Dedifferentiated amniotic fluid mesenchymal stem cell (primary cell): ENCODE results near the gene IFI27.
"Not testable (repeated sequence)": the region's sequence is repeated elsewhere in the genome, so short reads cannot be mapped to it uniquely, and the experiment has no call there.

Experiments used
- DNase-seq: peaks from one replicate; pipeline ENCODE4 v3.0.0-alpha.2; 2016; ENCODE audit errors: extremely low spot score

IFI27 gene

GRCh38 chr14:94110552-94111181 lies at the start of gene IFI27:
IFI27 (plus strand) TSS chr14:94110736.
- no peak for DNase-seq

- DNase-seq = peak; percentile 37
Measured at GRCh38 chr14:94062344-94062940, 48.1 kb upstream of the IFI27 start.

GRCh38 chr14:94066089-94066676 lies 44.4 kb upstream of the IFI27 start:
- DNase-seq = no peak

- DNase-seq = not testable (repeated sequence)
Measured at GRCh38 chr14:94072076-94072475, 38.5 kb upstream of the IFI27 start.

DNA sequence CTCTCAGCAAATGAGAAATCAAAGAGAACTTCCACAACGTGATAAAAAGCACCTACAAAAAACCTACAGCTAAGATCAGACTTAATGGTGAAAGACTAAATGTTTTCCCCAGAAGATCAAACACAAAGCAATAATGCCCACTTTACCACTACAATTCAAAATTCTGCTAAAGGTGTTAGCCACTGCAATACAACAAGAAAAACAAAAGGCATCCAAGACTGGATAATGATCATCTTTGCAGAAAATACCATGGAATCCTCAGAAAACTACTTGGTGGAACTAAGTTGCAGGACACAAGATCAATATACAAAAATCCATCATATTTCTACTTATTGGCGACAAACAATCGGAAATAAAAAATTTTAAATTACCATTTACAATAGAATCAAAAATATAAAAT lies 36.0 kb upstream of the IFI27 start:
- no peak for DNase-seq

DNA sequence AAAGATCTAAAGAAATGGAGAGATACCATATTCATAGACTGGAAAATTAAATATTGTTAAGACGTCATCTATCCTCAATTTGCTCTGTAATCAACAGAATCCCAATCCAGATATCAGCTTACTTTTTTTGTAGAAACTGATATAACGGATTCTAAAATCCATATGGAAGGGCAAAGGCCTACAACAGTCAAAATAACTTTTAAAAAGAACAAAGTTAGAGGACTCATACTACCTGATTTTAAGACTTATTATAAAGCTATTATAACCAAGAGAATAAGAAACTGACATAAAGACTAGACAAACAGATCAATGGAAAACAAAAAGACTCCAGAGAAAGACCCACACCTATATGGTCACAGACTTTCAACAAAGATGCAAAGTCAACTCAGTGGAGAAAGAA lies 35.5 kb upstream of the IFI27 start:
- no peak for DNase-seq

DNA sequence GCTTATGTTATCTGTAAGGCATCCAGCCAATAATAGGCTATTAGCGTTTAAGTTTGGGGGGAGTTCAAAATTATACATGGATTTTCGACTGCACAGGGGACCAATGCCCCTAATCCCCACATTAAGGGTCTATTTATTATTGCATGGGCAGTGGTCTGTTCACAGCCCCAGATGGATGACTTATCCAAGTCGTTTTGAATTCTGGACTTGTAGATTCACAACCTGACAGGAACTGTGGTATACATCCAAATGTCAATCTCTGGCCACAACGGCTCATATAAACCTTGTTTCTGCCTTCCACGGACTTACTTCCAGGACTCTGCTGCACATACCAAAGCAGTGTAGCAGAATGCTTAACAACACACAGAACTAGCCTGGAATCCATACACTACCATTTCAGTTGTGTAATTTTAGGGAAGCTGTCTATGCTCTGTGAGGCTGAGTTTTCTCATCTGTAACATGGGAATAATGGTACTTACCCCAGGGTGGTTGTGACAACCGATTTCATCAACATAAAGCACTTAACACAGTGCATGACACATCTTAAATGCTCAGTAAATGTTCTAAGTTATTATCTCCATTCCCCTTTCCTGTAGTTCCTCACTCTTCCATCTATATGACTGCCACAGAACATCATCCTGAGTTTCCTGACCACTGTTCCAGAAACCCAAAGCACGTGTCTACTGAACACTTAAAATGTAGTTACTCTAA lies 33.3 kb upstream of the IFI27 start:
- no peak for DNase-seq

DNA sequence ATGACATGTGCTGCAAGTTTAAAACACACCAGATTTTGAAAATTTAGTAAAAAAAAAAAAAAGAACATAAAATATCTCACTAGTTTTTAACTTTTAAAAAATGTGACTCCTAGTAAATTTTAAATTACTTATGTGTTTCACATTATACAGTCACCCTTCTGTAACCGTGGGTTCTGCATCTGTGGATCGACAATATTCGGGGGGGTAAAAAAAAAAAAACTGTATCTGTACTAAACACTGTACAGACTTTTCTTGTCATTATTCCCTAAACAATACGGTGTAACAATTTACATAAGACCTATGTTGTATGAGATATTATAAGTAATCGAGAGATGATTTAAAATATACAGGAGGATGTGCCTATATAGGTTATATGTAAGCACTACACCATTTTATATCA lies 32.7 kb upstream of the IFI27 start:
- no peak for DNase-seq

DNA sequence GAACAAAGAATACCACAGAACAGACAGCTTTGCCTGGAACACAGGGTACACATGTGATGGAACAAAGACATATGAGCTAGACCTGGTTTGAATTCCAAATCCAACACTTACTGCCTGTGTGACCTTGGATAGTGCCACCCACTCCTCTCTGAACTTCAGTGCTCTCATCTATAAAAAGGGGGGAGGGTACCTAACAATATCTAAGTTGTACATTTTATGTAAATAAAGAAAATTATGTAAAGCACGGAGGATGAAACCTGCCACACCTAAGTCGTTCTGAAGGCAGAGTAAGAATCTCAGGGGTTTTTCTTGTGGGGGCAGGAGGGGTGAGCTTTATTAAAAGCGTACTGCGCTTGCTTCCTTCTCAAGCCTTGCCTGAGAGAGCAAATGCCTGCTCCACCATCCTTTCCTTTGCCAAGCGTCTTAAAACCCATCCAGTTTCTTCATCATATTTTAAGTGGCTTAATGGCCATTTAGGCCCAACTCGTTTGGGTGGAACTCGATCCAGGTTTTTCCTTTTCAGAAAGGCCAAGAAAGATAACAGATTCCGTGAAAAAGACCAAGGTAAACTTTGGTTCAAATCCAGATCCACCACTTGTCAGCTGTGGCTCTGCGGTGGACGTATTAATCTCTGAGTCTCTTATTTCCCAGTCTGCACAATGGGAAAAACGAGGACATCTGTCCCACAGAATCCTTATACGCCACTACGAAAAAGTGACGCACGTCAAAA lies 30.5 kb upstream of the IFI27 start:
- peak; percentile 38 for DNase-seq

DNA sequence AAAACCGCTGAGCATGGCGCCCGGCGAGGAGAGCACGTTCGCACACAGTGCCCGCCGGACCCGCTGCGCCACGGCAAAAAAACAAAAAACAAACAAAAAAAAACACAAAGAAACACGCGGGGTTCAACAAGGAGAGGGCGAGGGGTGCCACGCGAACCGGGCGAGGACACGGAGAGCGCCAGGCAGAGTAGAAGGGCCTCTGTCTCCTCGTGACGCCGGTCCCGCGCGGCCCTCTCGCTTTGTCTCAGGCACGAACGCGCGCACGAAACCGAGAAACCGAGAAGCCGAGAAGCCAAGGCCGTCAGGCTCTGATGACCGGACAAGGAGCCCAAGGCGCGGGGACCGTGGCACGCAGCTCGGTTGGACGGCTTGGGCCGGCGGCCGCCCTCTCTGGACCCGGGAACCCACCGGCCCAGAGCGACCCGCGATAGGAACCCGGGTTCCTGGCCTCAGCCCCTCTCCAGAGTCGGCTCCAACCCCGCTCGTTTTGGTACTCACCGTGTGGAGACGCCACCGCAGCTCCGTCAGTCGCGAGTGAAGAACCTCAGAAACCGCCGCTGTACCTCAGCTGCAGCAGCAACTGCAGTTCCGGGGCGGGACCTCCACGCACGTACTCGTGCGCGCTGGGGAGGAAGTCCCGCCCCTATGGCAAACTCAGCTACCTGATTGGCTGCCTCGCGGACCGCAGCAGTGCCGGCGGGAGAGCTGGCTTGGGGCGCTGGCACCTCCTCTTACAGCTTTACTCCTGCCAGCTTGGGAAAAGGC lies 29.7 kb upstream of the IFI27 start, which contains the start of the genes DDX24 and IFI27L1:
DDX24 (minus strand) TSS at position 582 of the 765 bp plus-strand sequence. CDS start 1,460 bp downstream, outside the sequence.
IFI27L1 (plus strand) TSS at position 690 of the 765 bp plus-strand sequence. CDS start 15,628 bp downstream, outside the sequence.
- DNase-seq = peak; percentile 94

GRCh38 chr14:94081386-94081820 lies 29.1 kb upstream of the IFI27 start:
- no peak for DNase-seq

GRCh38 chr14:94087891-94088290 lies 22.6 kb upstream of the IFI27 start:
- no peak for DNase-seq

GRCh38 chr14:94088516-94088915 lies 22.0 kb upstream of the IFI27 start:
- DNase-seq = no peak

DNA sequence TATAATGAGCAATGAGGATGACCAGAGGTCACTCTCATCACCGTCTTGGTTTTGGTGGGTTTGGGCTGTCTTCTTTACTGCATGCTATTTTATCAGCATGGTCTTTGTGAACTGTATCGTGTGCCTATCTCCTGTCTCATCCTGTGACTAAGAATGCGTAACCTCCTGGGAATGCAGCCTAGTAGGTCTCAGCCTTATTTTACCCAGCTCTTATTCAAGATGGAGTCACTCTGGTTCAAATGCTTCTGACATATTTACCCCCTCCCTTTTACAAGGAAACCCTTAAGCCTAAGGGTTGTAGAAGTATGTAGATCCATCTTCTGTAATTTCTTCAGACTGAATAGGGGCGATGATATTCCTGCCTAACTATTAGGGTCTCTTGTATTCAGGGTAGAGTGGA lies 21.1 kb upstream of the IFI27 start:
- no peak for DNase-seq

- DNase-seq = no peak
Measured at GRCh38 chr14:94093418-94093817, 17.1 kb upstream of the IFI27 start.

- DNase-seq = no peak
Measured at GRCh38 chr14:94097091-94097490, 13.4 kb upstream of the IFI27 start.

- peak; percentile 45 for DNase-seq
Measured at GRCh38 chr14:94098326-94098992, 12.1 kb upstream of the IFI27 start.

GRCh38 chr14:94099006-94099405 lies 11.5 kb upstream of the IFI27 start:
- DNase-seq = no peak

DNA sequence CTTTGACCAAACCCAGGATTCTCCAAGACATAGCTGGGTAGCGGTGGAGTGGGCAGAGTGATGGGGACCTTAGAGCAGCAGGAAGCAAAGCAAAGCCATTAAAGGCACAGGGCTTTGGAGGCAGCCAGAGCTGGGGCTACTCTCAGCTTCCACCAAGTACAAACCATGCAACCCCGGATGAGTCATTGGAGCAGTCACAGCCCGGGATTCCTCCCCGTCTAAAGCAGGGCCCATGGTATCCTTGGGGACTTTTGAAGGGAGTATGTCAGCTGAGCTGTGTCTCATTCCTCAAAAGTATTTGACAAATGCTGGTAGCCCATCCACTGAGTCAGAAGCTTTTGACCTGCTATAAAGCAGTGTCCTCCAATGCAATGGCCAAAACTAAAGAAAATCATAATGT lies 9.7 kb upstream of the IFI27 start:
- peak; percentile 53 for DNase-seq

GRCh38 chr14:94101748-94102147 lies 8.8 kb upstream of the IFI27 start:
- no peak for DNase-seq
